Fibroblast of villous mesenchyme (primary cell): Measurements from ENCODE around the gene KRT40. TPM values are rescaled to one million over a fixed set of nuclear protein-coding genes. Genes with fewer than 3 reads are reported as not detected.

Source experiments
- DNase-seq: peaks from one replicate; pipeline ENCODE4 v3.0.0-alpha.2; 2010; ENCODE audit warnings: low read depth
- H3K4me3 ChIP-seq: 2 replicates; pipeline ENCODE4 v1.5.1; 2011; ENCODE audit warnings: low read depth, mild to moderate bottlenecking, low read length
- CTCF ChIP-seq: IDR thresholded peaks from 2 replicates; pipeline ENCODE4 v1.5.1; 2012; ENCODE audit warnings: low read depth, mild to moderate bottlenecking, low read length; ENCODE audit not compliant: insufficient read depth
- small RNA-seq: library from RNA; depleted of rRNA; stranded (forward); fragments of <200 nt; gene quantifications from one replicate; pipeline ENCODE3, GENCODE V24; 2012
- total RNA-seq: library from RNA; depleted of rRNA; stranded (reverse); fragments of >200 nt; gene quantifications from 2 replicates; pipeline ENCODE4 v1.2.3, GENCODE V29; 2012

The KRT40 gene
- total RNA-seq, 1 donor: not detected

GRCh38 chr17:40937384-40937819 lies 46.7 kb downstream of the KRT40 start, which contains the start of gene KRT23:
KRT23 (minus strand) TSS chr17:40937646; CDS start chr17:40936603, 1,043 bp downstream.
- no peak for TF ChIP-seq CTCF
- DNase-seq: no peak
- H3K4me3 ChIP-seq: no peak within 1 kb of the TSS

- DNase-seq: no peak
- H3K4me3 ChIP-seq: no peak overlapping the region
- no peak for TF ChIP-seq CTCF
Measured at GRCh38 chr17:40936976-40937375, 47.1 kb downstream of the KRT40 start.

GRCh38 chr17:40936437-40936971 lies 47.6 kb downstream of the KRT40 start:
- H3K4me3 ChIP-seq: no peak overlapping the region
- DNase-seq: no peak
- TF ChIP-seq CTCF: no peak

GRCh38 chr17:40935624-40936023 lies 48.5 kb downstream of the KRT40 start:
- no peak for TF ChIP-seq CTCF
- peak; percentile 62 for DNase-seq
- no peak overlapping the region for H3K4me3 ChIP-seq

- no peak for TF ChIP-seq CTCF
Measured at GRCh38 chr17:40932608-40933007, 51.5 kb downstream of the KRT40 start.

GRCh38 chr17:40931311-40931710 lies 52.8 kb downstream of the KRT40 start:
- DNase-seq: no peak
- no peak for TF ChIP-seq CTCF
- H3K4me3 ChIP-seq: no peak overlapping the region

More at GRCh38 chr17:40932608-40933007, 51.5 kb downstream of the KRT40 start:
- DNase-seq: no peak
- no peak overlapping the region for H3K4me3 ChIP-seq

Small RNA genes lying within 50 kb of the gene (small RNA-seq; reads per million reads assigned to genes)
- not detected for gene KRTAP3-4P

Other genes starting within 250 kb of the KRT40 start
- gene KRT25, start 229.0 kb downstream of the KRT40 start, total RNA-seq: not detected in 2 replicates
- not detected in 2 replicates for gene KRT26, start 212.1 kb downstream of the KRT40 start, total RNA-seq
- gene KRT27, start 201.8 kb downstream of the KRT40 start, total RNA-seq: not detected in 2 replicates
- gene KRT28, start 184.4 kb downstream of the KRT40 start, total RNA-seq: not detected in 2 replicates
- gene KRT10, start 161.7 kb downstream of the KRT40 start, total RNA-seq: 3.0 and 3.2 TPM in 2 replicates
- not detected in 2 replicates for gene KRT12, start 117.1 kb downstream of the KRT40 start, total RNA-seq
- not detected in 2 replicates for gene KRT20, start 99.1 kb downstream of the KRT40 start, total RNA-seq
- under 0.01 and 1.7 TPM in 2 replicates for gene KRT23, start 46.7 kb downstream of the KRT40 start, total RNA-seq
- gene KRT39, start 17.4 kb downstream of the KRT40 start, total RNA-seq: not detected in 2 replicates
- not detected in 2 replicates for gene KRTAP3-3, start 9.8 kb upstream of the KRT40 start, total RNA-seq
- gene KRTAP3-2, start 15.6 kb upstream of the KRT40 start, total RNA-seq: not detected in 2 replicates
- not detected in 2 replicates for gene KRTAP3-1, start 24.8 kb upstream of the KRT40 start, total RNA-seq
- gene KRTAP1-5, start 42.9 kb upstream of the KRT40 start, total RNA-seq: 11.0 and 16.4 TPM in 2 replicates
- gene KRTAP1-4, start 45.9 kb upstream of the KRT40 start, total RNA-seq: not detected in 2 replicates
- not detected in 2 replicates for gene KRTAP1-3, start 50.5 kb upstream of the KRT40 start, total RNA-seq
- not detected in 2 replicates for gene KRTAP1-1, start 57.1 kb upstream of the KRT40 start, total RNA-seq
- gene KRTAP2-1, start 63.0 kb upstream of the KRT40 start, total RNA-seq: not detected in 2 replicates
- gene KRTAP2-2, start 70.9 kb upstream of the KRT40 start, total RNA-seq: not detected in 2 replicates
- 0.32 TPM in 1 of 2 replicates, not detected in the other for gene KRTAP2-3, start 75.8 kb upstream of the KRT40 start, total RNA-seq
- not detected in 2 replicates for gene KRTAP2-4, start 81.6 kb upstream of the KRT40 start, total RNA-seq
- gene KRTAP4-7, start 99.8 kb upstream of the KRT40 start, total RNA-seq: not detected in 2 replicates
- not detected in 2 replicates for gene KRTAP4-8, start 113.8 kb upstream of the KRT40 start, total RNA-seq
- not detected in 2 replicates for gene KRTAP4-16, start 117.9 kb upstream of the KRT40 start, total RNA-seq
- gene KRTAP4-9, start 121.1 kb upstream of the KRT40 start, total RNA-seq: not detected in 2 replicates
- gene KRTAP4-11, start 134.0 kb upstream of the KRT40 start, total RNA-seq: not detected in 2 replicates
- not detected in 2 replicates for gene KRTAP4-12, start 139.9 kb upstream of the KRT40 start, total RNA-seq
- gene KRTAP4-6, start 156.2 kb upstream of the KRT40 start, total RNA-seq: not detected in 2 replicates
- not detected in 2 replicates for gene KRTAP4-5, start 165.5 kb upstream of the KRT40 start, total RNA-seq
- gene KRTAP4-4, start 176.4 kb upstream of the KRT40 start, total RNA-seq: not detected in 2 replicates
- not detected in 2 replicates for gene KRTAP4-3, start 183.9 kb upstream of the KRT40 start, total RNA-seq
- not detected in 2 replicates for gene KRTAP4-2, start 193.9 kb upstream of the KRT40 start, total RNA-seq
- gene KRTAP4-1, start 200.6 kb upstream of the KRT40 start, total RNA-seq: not detected in 2 replicates
- not detected in 2 replicates for gene KRTAP9-1, start 205.6 kb upstream of the KRT40 start, total RNA-seq
- gene KRTAP9-2, start 242.3 kb upstream of the KRT40 start, total RNA-seq: not detected in 2 replicates
- not detected in 2 replicates for gene KRTAP9-3, start 248.1 kb upstream of the KRT40 start, total RNA-seq